K562 (cell line): ENCODE data around the gene G6PD. TPM values are rescaled to one million over a fixed set of nuclear protein-coding genes. Genes with fewer than 3 reads are reported as not detected.
"Not testable (repeated sequence)": the region's sequence is repeated elsewhere in the genome, so short reads cannot be mapped to it uniquely, and the experiment has no call there.

ENCODE experiments used
- ATAC-seq: fragments of 200-7000 bp; cut with Tn5 transposase; 3 replicates; pipeline ENCODE4 v1.9.1; 2020; ENCODE audit warnings: moderate library complexity
- BruUV-seq: library from RNA; stranded (reverse); fragments of 400-500 nt; replicated peaks from 2 replicates; lab custom pipeline; 2021; lab: Mats Ljungman, UMichigan
- CTCF ChIA-PET: fragments of 300-600 bp; formaldehyde crosslinking; extraction: SDS; loops from one replicate; lab custom pipeline; 2021; ENCODE audit warnings: low intra/inter-chr PET ratio; lab: Yijun Ruan, JAX
- POLR2A ChIA-PET: fragments of 300-600, 350-650 bp; sonication (Branson Sonifier 250); formaldehyde crosslinking; extraction: SDS; loops from one replicate; lab custom pipeline; 2021; ENCODE audit warnings: antibody characterized with exemption, inconsistent platforms; lab: Yijun Ruan, JAX
- DNase-seq, 4 experiments: peaks; one replicate each; pipeline versions ENCODE4 v3.0.0 to v3.0.0-alpha.2; 2011 to 2018; ENCODE audit warnings: low spot score in 3 of 4, mixed read lengths in 3 of 4; ENCODE audit errors: extremely low read depth in 1 of 4
- FAIRE-seq: peaks from 2 replicates; lab custom pipeline; 2011; peaks lifted over from hg19 to GRCh38; lab: Jason Lieb, UNC
- H2AFZ ChIP-seq: 2 replicates; pipeline ENCODE4 v1.6.0; 2011; ENCODE audit warnings: low read depth, low read length, control low read depth, inconsistent platforms
- H3K27ac ChIP-seq: fragments of 200-600 bp; 3 replicates; pipeline ENCODE4 v1.8.0; 2011; ENCODE audit warnings: low read depth, mild to moderate bottlenecking, control low read depth, inconsistent platforms, low read length, moderate library complexity, mixed read lengths; ENCODE audit errors: extremely low read depth
- H3K27me3 ChIP-seq, 2 experiments: fragments of 300-600 bp in 1 of 2; 2 replicates in 1 of 2; 3 replicates in 1 of 2; pipeline versions ENCODE4 v1.6.0 to v1.8.0; 2011; ENCODE audit warnings: inconsistent platforms in 2 of 2, low read length in 2 of 2, mild to moderate bottlenecking in 1 of 2, mixed read lengths in 1 of 2, moderate library complexity in 1 of 2; ENCODE audit not compliant: control insufficient read depth in 2 of 2, insufficient read depth in 2 of 2
- H3K36me3 ChIP-seq: fragments of 300-600 bp; 3 replicates; pipeline ENCODE4 v1.8.0; 2011; ENCODE audit warnings: mild to moderate bottlenecking, low read length, inconsistent platforms; ENCODE audit not compliant: control insufficient read depth, insufficient read depth
- H3K4me1 ChIP-seq, 2 experiments: fragments of 200-600 bp in 1 of 2; replicated peaks in 1 of 2; 2 replicates in 1 of 2; 3 replicates in 1 of 2; pipeline versions ENCODE4 v1.5.1 to v1.8.0; 2011; ENCODE audit warnings: inconsistent platforms in 2 of 2, low read length in 2 of 2, mild to moderate bottlenecking in 1 of 2, mixed read lengths in 1 of 2, moderate library complexity in 1 of 2; ENCODE audit not compliant: control insufficient read depth in 2 of 2, insufficient read depth in 2 of 2
- H3K4me2 ChIP-seq: 2 replicates; pipeline ENCODE4 v1.6.1; 2011; ENCODE audit warnings: low read length, control low read depth, inconsistent platforms, mixed read lengths; ENCODE audit not compliant: insufficient read depth
- H3K4me3 ChIP-seq: fragments of 200-600 bp; sonication (generic), shearing (Covaris generic); 2 replicates; pipeline ENCODE4 v1.5.1; 2016; ENCODE audit warnings: control low read depth, inconsistent platforms
- H3K79me2 ChIP-seq: fragments of 200-600 bp; 3 replicates; pipeline ENCODE4 v1.8.0; 2011; ENCODE audit warnings: low read length, inconsistent platforms; ENCODE audit not compliant: control insufficient read depth, insufficient read depth
- H3K9ac ChIP-seq, 2 experiments: 2 replicates each; pipeline versions ENCODE4 v1.6.0 to v1.6.1; 2011; ENCODE audit warnings: low read depth in 2 of 2, low read length in 2 of 2, control low read depth in 1 of 2, inconsistent platforms in 1 of 2, mild to moderate bottlenecking in 1 of 2, mixed read lengths in 1 of 2; ENCODE audit not compliant: insufficient read depth in 1 of 2
- H3K9me1 ChIP-seq: one replicate; pipeline ENCODE4 v1.6.0; 2011; ENCODE audit warnings: inconsistent platforms, mild to moderate bottlenecking, low read length, moderate library complexity; ENCODE audit not compliant: control insufficient read depth, insufficient read depth
- H3K9me3 ChIP-seq: replicated peaks from 2 replicates; pipeline ENCODE4 v1.5.1; 2011; ENCODE audit warnings: low read depth, low read length, inconsistent platforms; ENCODE audit not compliant: control insufficient read depth, insufficient read depth
- H4K20me1 ChIP-seq: replicated peaks from 2 replicates; pipeline ENCODE4 v1.6.1; 2011; ENCODE audit warnings: low read length, inconsistent platforms, mixed read lengths; ENCODE audit not compliant: control insufficient read depth, insufficient read depth
- ARID1B ChIP-seq: fragments of 450-650 bp; IDR thresholded peaks from 2 replicates; pipeline ENCODE4 v1.6.1; 2016; ENCODE audit warnings: antibody characterized with exemption, mild to moderate bottlenecking, inconsistent platforms
- ATF3 ChIP-seq, 2 experiments: fragments of 450-650 bp in 1 of 2; sonication (generic) in 1 of 2; formaldehyde crosslinking in 1 of 2; IDR thresholded peaks in 1 of 2; conservative IDR thresholded peaks in 1 of 2; 2 replicates each; pipeline versions ENCODE4 v1.6.1 to v1.8.1; 2016 to 2023; ENCODE audit warnings: mild to moderate bottlenecking in 2 of 2, moderate library complexity in 2 of 2, inconsistent platforms in 1 of 2, missing genetic modification reagents in 1 of 2
- CBFA2T3 ChIP-seq: fragments of 450-650 bp; IDR thresholded peaks from 2 replicates; pipeline ENCODE4 v1.6.1; 2017
- DMBX1 ChIP-seq: fragments of 250-450 bp; sonication (Bioruptor Pico); IDR thresholded peaks from 2 replicates; pipeline ENCODE4 v1.8.0; 2022; ENCODE audit warnings: inconsistent platforms, mild to moderate bottlenecking, moderate library complexity, borderline replicate concordance
- DPF2 ChIP-seq: fragments of 450-650 bp; IDR thresholded peaks from 2 replicates; pipeline ENCODE4 v1.6.1; 2016
- FOSL1 ChIP-seq: fragments of 200-800 bp; sonication (Bioruptor generic); conservative IDR thresholded peaks from 2 replicates; pipeline ENCODE4 v1.6.1; 2016; ENCODE audit warnings: missing genetic modification characterization, missing compliant biosample characterization
- HIVEP1 ChIP-seq: fragments of 250-450 bp; sonication (Bioruptor Pico); IDR thresholded peaks from 2 replicates; pipeline ENCODE4 v1.4.0; 2020; ENCODE audit warnings: mild to moderate bottlenecking
- JUND ChIP-seq, 2 experiments: IDR thresholded peaks; 2 replicates in 1 of 2; 3 replicates in 1 of 2; pipeline ENCODE4 v1.6.1; 2011; ENCODE audit warnings: borderline replicate concordance in 2 of 2, low read depth in 2 of 2, low read length in 2 of 2, improper control_type of control experiment in 1 of 2, missing biosample characterization in 1 of 2, missing genetic modification characterization in 1 of 2, missing genetic modification reagents in 1 of 2
- KDM1A ChIP-seq, 2 experiments: fragments of 450-650 bp; IDR thresholded peaks; 2 replicates each; pipeline ENCODE4 v1.6.1; 2016; ENCODE audit warnings: mild to moderate bottlenecking in 2 of 2
- NR4A1 ChIP-seq, 2 experiments: fragments of 250-450 bp in 1 of 2; fragments of 450-650 bp in 1 of 2; sonication (Bioruptor Pico) in 1 of 2; IDR thresholded peaks; 2 replicates each; pipeline versions ENCODE4 v1.4.0 to v1.6.1; 2016 to 2020; ENCODE audit warnings: mild to moderate bottlenecking in 2 of 2, missing compliant biosample characterization in 1 of 2, missing genetic modification characterization in 1 of 2, moderate library complexity in 1 of 2
- RCOR1 ChIP-seq, 2 experiments: IDR thresholded peaks; 2 replicates each; pipeline ENCODE4 v1.6.1; 2012; ENCODE audit warnings: low read depth in 2 of 2, low read length in 2 of 2, borderline replicate concordance in 1 of 2, improper control_type of control experiment in 1 of 2
- SMARCA4 ChIP-seq: fragments of 450-650 bp; IDR thresholded peaks from 2 replicates; pipeline ENCODE4 v1.6.1; 2016
- SMARCE1 ChIP-seq: fragments of 450-650 bp; IDR thresholded peaks from 2 replicates; pipeline ENCODE4 v1.7.1; 2016; ENCODE audit warnings: mild to moderate bottlenecking
- TBP ChIP-seq: optimal IDR thresholded peaks from 2 replicates; pipeline ENCODE3; 2011; ENCODE audit warnings: low read depth, low read length, improper control_type of control experiment
- ZEB2 ChIP-seq: fragments of 450-650 bp; IDR thresholded peaks from 2 replicates; pipeline ENCODE4 v1.6.1; 2016
- ZNF253 ChIP-seq: fragments of 250-450 bp; sonication (Bioruptor Pico); conservative IDR thresholded peaks from 2 replicates; pipeline ENCODE4 v1.6.1; 2021; ENCODE audit warnings: mild to moderate bottlenecking
- WGBS: fragments of 100-300 bp; shearing (Covaris generic); methylation state at CpG from one replicate; pipeline ENCODE4 v1.1.6; 2016; ENCODE audit warnings: low coverage, mixed read lengths; ENCODE audit not compliant: insufficient coverage; ENCODE audit errors: missing lambda C conversion rate; 5-methylcytosine and 5-hydroxymethylcytosine counted together
- in situ Hi-C: fragments of 300-500 bp; cut with MboI; formaldehyde crosslinking; loops from 4 replicates; pipeline ENCODE4 v1.15.0; 2018; ENCODE audit warnings: inconsistent platforms, mixed read lengths
- intact Hi-C: fragments of 100-400 bp; cut with micrococcal nuclease; formaldehyde crosslinking; loops from 2 replicates; pipeline ENCODE4 v1.14.2; 2022
- polyA plus RNA-seq, 8 experiments: library from polyadenylated mRNA; depleted of rRNA in 4 of 8; stranded (reverse) in 5 of 8; unstranded in 3 of 8; fragments of >200 nt; fragmentation: Nextera tagmentation in 2 of 8; fragmentation: Illumina TruSeq in 1 of 8; extraction: Ambion mirVana in 2 of 8; extraction: Trizol in 1 of 8; gene quantifications; 2 replicates each; pipeline versions ENCODE4 v1.2.1 to v1.2.3, GENCODE V29; 2011 to 2014; ENCODE audit warnings: inconsistent platforms in 1 of 8, missing spikeins in 1 of 8
- total RNA-seq, 7 experiments: library from RNA; depleted of rRNA in 6 of 7; stranded (reverse); fragments of >200 nt in 6 of 7; fragmentation: Illumina TruSeq in 2 of 7; extraction: Trizol in 2 of 7; gene quantifications; 2 replicates each; pipeline versions ENCODE4 v1.2.1 to v1.2.3, GENCODE V29; 2011 to 2021; ENCODE audit warnings: low replicate concordance in 1 of 7
- TF ChIP-seq, protein P1 (sequence below): sonication (generic); formaldehyde crosslinking; IDR thresholded peaks from 2 replicates; pipeline ENCODE4 v1.9.0; 2022; ENCODE audit warnings: mild to moderate bottlenecking, missing genetic modification reagents
- TF ChIP-seq, protein P2 (sequence below): sonication (generic); formaldehyde crosslinking; IDR thresholded peaks from 2 replicates; pipeline ENCODE4 v1.8.0; 2022; ENCODE audit warnings: missing genetic modification reagents, mild to moderate bottlenecking, moderate library complexity, borderline replicate concordance

The G6PD gene
- total and polyA plus RNA-seq, 9 of the 15 experiments (the other 6 are each of a cell fraction or from before 2014, with no cell fraction given), result 2.9 to 222 (median 66.4) TPM

DNA sequence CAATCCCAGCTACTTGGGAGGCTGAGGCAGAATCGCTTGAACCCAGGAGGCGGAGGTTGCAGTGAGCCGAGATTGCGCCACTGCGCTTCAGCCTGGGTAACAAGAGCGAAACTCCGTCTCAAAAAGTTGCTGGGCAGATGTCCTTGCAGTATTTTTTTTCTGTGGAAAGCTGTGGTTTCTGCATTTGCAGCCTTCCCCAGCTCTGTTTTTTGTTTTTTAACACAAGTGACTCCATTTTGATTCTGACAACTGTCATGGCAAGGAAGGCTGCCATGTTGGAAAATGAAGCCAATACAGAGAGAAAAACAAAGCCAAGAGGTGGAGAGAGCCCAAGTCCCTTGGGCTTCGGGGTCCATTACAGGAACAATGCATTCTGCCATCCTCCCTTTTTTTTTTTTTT is 44.5 kb downstream of the G6PD start (continued):
- no peak for TF ChIP-seq HIVEP1 (CRISPR knock-in tag)
- no peak for TF ChIP-seq ZNF253 (CRISPR knock-in tag)
- 0 out of 2 replicates have a peak, but pooled peaks have one; percentile 35 for TF ChIP-seq DMBX1 (CRISPR knock-in tag)
- TF ChIP-seq NR4A1 (CRISPR knock-in tag; IDR thresholded peaks at IDR 0.05), result no peak
- peak; percentile 62; the same call in 1 of the 2 replicates for TF ChIP-seq NR4A1 (tag; IDR thresholded peaks at IDR 0.05)

DNA sequence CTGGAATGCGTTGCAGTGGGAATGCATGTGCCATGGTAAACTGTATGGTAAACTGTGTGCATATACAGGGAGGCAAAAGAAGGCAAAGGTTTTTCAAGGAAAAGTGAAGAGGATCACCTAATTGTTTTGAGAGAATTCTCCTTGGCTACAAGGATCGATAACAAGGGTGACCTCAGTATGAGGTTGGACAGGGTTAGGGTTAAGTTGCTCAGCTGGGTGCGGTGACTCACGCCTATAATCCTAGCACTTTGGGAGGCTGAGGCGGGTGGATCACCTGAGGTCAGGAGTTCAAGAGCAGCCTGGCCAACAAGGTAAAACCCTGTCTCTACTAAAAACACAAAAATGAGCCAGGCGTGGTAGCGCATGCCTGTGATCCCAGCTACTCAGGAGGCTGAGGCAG is 45.2 kb downstream of the G6PD start:
- CTCF ChIA-PET; H3K27me3 ChIP-seq; TF ChIP-seq ATF3 (CRISPR knock-in tag; conservative IDR thresholded peaks at IDR 0.05): not testable (repeated sequence)
- POLR2A ChIA-PET, result interaction anchor here (1.2 to 1.8 kb wide), 3 partner anchors 10 to 15 kb away, joined by 3 to 8 read pairs (median 4); partner anchors contain the start of genes FAM3A and SLC10A3
- peak; percentile 40 for TF ChIP-seq CBFA2T3
- TF ChIP-seq ZEB2, result peak; percentile 23; the same call in 1 of the 2 replicates
- peak; percentile 70 for TF ChIP-seq FOSL1 (tag)
- TF ChIP-seq TBP, result peak; percentile 69
- peak; percentile 41; the same call in 1 of the 2 replicates for TF ChIP-seq SMARCE1
- TF ChIP-seq DPF2, result peak; percentile 65
- TF ChIP-seq JUND (IDR thresholded peaks at IDR 0.05; ENCODE audit: borderline replicate concordance, low read depth, low read length), result peak; percentile 82
- peak; percentile 71; the same call in 1 of the 3 replicates for TF ChIP-seq JUND (tag; IDR thresholded peaks at IDR 0.05; ENCODE audit: borderline replicate concordance, low read depth, low read length)
- TF ChIP-seq, protein P1, sequence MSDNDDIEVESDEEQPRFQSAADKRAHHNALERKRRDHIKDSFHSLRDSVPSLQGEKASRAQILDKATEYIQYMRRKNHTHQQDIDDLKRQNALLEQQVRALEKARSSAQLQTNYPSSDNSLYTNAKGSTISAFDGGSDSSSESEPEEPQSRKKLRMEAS (CRISPR knock-in tag), result peak; percentile 36; the same call in 1 of the 2 replicates
- TF ChIP-seq ATF3 (IDR thresholded peaks at IDR 0.05), result peak; percentile 82
- peak; percentile 27; the same call in 1 of the 2 replicates for TF ChIP-seq SMARCA4
- TF ChIP-seq, protein P2, sequence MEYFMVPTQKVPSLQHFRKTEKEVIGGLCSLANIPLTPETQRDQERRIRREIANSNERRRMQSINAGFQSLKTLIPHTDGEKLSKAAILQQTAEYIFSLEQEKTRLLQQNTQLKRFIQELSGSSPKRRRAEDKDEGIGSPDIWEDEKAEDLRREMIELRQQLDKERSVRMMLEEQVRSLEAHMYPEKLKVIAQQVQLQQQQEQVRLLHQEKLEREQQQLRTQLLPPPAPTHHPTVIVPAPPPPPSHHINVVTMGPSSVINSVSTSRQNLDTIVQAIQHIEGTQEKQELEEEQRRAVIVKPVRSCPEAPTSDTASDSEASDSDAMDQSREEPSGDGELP, result peak; percentile 96
- TF ChIP-seq KDM1A (IDR thresholded peaks at IDR 0.05), result peak; percentile 39 to 50; a peak in 2 of 4 replicates
- TF ChIP-seq RCOR1 (IDR thresholded peaks at IDR 0.05; ENCODE audit: borderline replicate concordance in 1 of 2, low read depth in 2 of 2, low read length in 2 of 2), result 0 out of 4 replicates have a peak, but pooled peaks of 1 of the 2 experiments have one; percentile 19
- 0 out of 2 replicates have a peak, but pooled peaks have one; percentile 49 for TF ChIP-seq ARID1B

More for the DNA sequence above, 45.2 kb downstream of the G6PD start:
- H3K9me3 ChIP-seq, in situ Hi-C loops, H3K4me3 ChIP-seq, H2AFZ ChIP-seq, H3K9me1 ChIP-seq, H3K79me2 ChIP-seq, DNase-seq, H4K20me1 ChIP-seq, intact Hi-C loops, H3K9ac ChIP-seq, BruUV-seq: not testable (repeated sequence)
- Histone ChIP-seq H3K36me3 (peaks cover 15% of the 10 kb centered on the region; the same call in 2 of the 3 replicates), H3K27ac (peak overlapping the region; percentile 30; the same call in 1 of the 3 replicates), H3K4me1 (peaks cover 8 to 17% of the 10 kb centered on the region in 2 experiments; a peak in 4 of 5 replicates), H3K4me2 (0 out of 2 replicates have a peak overlapping the region, but pooled peaks have one; percentile 18)
- 24% methylated on average over 7 of the region's 7 CpGs for WGBS
- ATAC-seq, result peak; percentile 38; the same call in 2 of the 3 replicates
- FAIRE-seq, result peak; percentile 78
